CD14-positive monocyte (primary cell): ENCODE data around the gene MLLT3. TPM values are rescaled to one million over a fixed set of nuclear protein-coding genes. Genes with fewer than 3 reads are reported as not detected.

Source experiments
- DNase-seq, 3 donors: peaks; one replicate each; pipeline ENCODE4 v3.0.0-alpha.2; 2011 to 2022
- H2AFZ ChIP-seq: 2 replicates; pipeline ENCODE4 v1.6.0; 2012; ENCODE audit warnings: mild to moderate bottlenecking, low read depth, low read length, inconsistent platforms; ENCODE audit not compliant: insufficient read depth, poor library complexity, severe bottlenecking
- H3K27ac ChIP-seq, 2 donors: 1 replicate in 1 of 2; 2 replicates in 1 of 2; pipeline ENCODE4 v1.5.1; 2012 to 2013; ENCODE audit warnings: low read length in 2 of 2, control low read depth in 1 of 2, inconsistent platforms in 1 of 2, low read depth in 1 of 2, mild to moderate bottlenecking in 1 of 2
- H3K27me3 ChIP-seq, 2 donors: one replicate each; pipeline versions ENCODE4 v1.6.0 to v1.6.1; 2011 to 2013; ENCODE audit warnings: low read length in 2 of 2; ENCODE audit not compliant: control insufficient read depth in 2 of 2, insufficient read depth in 2 of 2
- H3K36me3 ChIP-seq, 2 donors: replicated peaks in 1 of 2; 1 replicate in 1 of 2; 2 replicates in 1 of 2; pipeline versions ENCODE4 v1.5.1 to v1.6.1; 2012 to 2013; ENCODE audit warnings: low read length in 2 of 2, control low read depth in 1 of 2, inconsistent platforms in 1 of 2, mild to moderate bottlenecking in 1 of 2; ENCODE audit not compliant: insufficient read depth in 2 of 2, control insufficient read depth in 1 of 2
- H3K4me1 ChIP-seq, 2 donors: 1 replicate in 1 of 2; 2 replicates in 1 of 2; pipeline versions ENCODE4 v1.5.1 to v1.6.1; 2012 to 2013; ENCODE audit warnings: low read length in 2 of 2, control low read depth in 1 of 2, inconsistent platforms in 1 of 2, mild to moderate bottlenecking in 1 of 2, moderate library complexity in 1 of 2; ENCODE audit not compliant: insufficient read depth in 2 of 2, control insufficient read depth in 1 of 2
- H3K4me2 ChIP-seq: replicated peaks from 2 replicates; pipeline ENCODE3; 2012; ENCODE audit warnings: low read length, moderate library complexity, mild to moderate bottlenecking; ENCODE audit not compliant: poor library complexity, severe bottlenecking; ENCODE audit errors: extremely low read depth
- H3K4me3 ChIP-seq, 3 experiments: fragments of 200-600 bp in 1 of 3; sonication (generic) in 1 of 3; replicated peaks in 1 of 3; 1 replicate in 2 of 3; 2 replicates in 1 of 3; pipeline ENCODE4 v1.5.1; 2011 to 2013; ENCODE audit warnings: low read length in 3 of 3, mild to moderate bottlenecking in 3 of 3, control low read depth in 2 of 3, low read depth in 2 of 3, inconsistent platforms in 1 of 3, moderate library complexity in 1 of 3
- H3K79me2 ChIP-seq: 2 replicates; pipeline ENCODE4 v1.6.0; 2012; ENCODE audit warnings: mild to moderate bottlenecking, control low read depth, inconsistent platforms, low read length, moderate library complexity; ENCODE audit not compliant: insufficient read depth
- H3K9ac ChIP-seq: 2 replicates; pipeline ENCODE4 v1.6.0; 2017; ENCODE audit warnings: low read length, mild to moderate bottlenecking; ENCODE audit not compliant: insufficient read depth, poor library complexity, severe bottlenecking
- H3K9me3 ChIP-seq, 2 donors: replicated peaks in 1 of 2; 1 replicate in 1 of 2; 2 replicates in 1 of 2; pipeline versions ENCODE4 v1.5.1 to v1.6.1; 2012 to 2013; ENCODE audit warnings: low read length in 2 of 2, control low read depth in 1 of 2; ENCODE audit not compliant: control insufficient read depth in 1 of 2, insufficient read depth in 1 of 2
- H4K20me1 ChIP-seq: 2 replicates; pipeline ENCODE4 v1.6.0; 2012; ENCODE audit warnings: mild to moderate bottlenecking, low read length, control low read depth, moderate library complexity; ENCODE audit not compliant: insufficient read depth
- H3K27ac Mint-ChIP-seq, 7 donors: one replicate each; pipeline ENCODE4 v1.8.0; 2020; ENCODE audit warnings: mild to moderate bottlenecking in 7 of 7, mixed read lengths in 7 of 7, moderate library complexity in 6 of 7, inconsistent platforms in 2 of 7
- H3K27me3 Mint-ChIP-seq, 3 donors: one replicate each; pipeline ENCODE4 v1.8.0; 2021 to 2022; ENCODE audit warnings: low read depth in 3 of 3, mild to moderate bottlenecking in 3 of 3, mixed read lengths in 3 of 3, moderate library complexity in 3 of 3, inconsistent platforms in 1 of 3
- H3K36me3 Mint-ChIP-seq, 2 donors: one replicate each; pipeline ENCODE4 v1.8.0; 2020; ENCODE audit warnings: mixed read lengths in 2 of 2, inconsistent platforms in 1 of 2, mild to moderate bottlenecking in 1 of 2
- H3K4me1 Mint-ChIP-seq: one replicate; pipeline ENCODE4 v1.8.0; 2020; ENCODE audit warnings: mild to moderate bottlenecking, mixed read lengths
- H3K4me3 Mint-ChIP-seq, 2 donors: one replicate each; pipeline ENCODE4 v1.8.0; 2020; ENCODE audit warnings: mild to moderate bottlenecking in 2 of 2, mixed read lengths in 2 of 2, moderate library complexity in 1 of 2
- H3K9me3 Mint-ChIP-seq, 7 donors: one replicate each; pipeline ENCODE4 v1.8.0; 2020 to 2022; ENCODE audit warnings: mixed read lengths in 7 of 7, mild to moderate bottlenecking in 6 of 7, moderate library complexity in 6 of 7, inconsistent platforms in 2 of 7
- WGBS: methylation state at CpG from one replicate; pipeline ENCODE4 v1.1.5; 2013; ENCODE audit warnings: missing lambda C conversion rate; ENCODE audit not compliant: insufficient coverage; 5-methylcytosine and 5-hydroxymethylcytosine counted together
- intact Hi-C, 2 donors: fragments of 100-400 bp; cut with micrococcal nuclease; formaldehyde crosslinking; loops; one replicate each; pipeline versions ENCODE4 v1.15.0 to v1.15.1; 2023
- polyA plus RNA-seq, 3 donors: library from polyadenylated mRNA; depleted of rRNA in 1 of 3; unstranded in 2 of 3; stranded (reverse) in 1 of 3; fragments of 300-500 nt in 2 of 3; fragments of >200 nt in 1 of 3; fragmentation: Illumina TruSeq in 2 of 3; gene quantifications; 1 replicate in 2 of 3; 2 replicates in 1 of 3; pipeline ENCODE4 v1.2.3, GENCODE V29; 2012 to 2021
- TF ChIP-seq, protein P1 (sequence below): fragments of 200-600 bp; IDR thresholded peaks from one replicate; pipeline ENCODE4 v1.8.0; 2022; ENCODE audit warnings: antibody characterized with exemption, mild to moderate bottlenecking

Gene MLLT3
- polyA plus RNA-seq, 3 donors, result 0.81 to 2.3 (median 1.5) TPM

DNA sequence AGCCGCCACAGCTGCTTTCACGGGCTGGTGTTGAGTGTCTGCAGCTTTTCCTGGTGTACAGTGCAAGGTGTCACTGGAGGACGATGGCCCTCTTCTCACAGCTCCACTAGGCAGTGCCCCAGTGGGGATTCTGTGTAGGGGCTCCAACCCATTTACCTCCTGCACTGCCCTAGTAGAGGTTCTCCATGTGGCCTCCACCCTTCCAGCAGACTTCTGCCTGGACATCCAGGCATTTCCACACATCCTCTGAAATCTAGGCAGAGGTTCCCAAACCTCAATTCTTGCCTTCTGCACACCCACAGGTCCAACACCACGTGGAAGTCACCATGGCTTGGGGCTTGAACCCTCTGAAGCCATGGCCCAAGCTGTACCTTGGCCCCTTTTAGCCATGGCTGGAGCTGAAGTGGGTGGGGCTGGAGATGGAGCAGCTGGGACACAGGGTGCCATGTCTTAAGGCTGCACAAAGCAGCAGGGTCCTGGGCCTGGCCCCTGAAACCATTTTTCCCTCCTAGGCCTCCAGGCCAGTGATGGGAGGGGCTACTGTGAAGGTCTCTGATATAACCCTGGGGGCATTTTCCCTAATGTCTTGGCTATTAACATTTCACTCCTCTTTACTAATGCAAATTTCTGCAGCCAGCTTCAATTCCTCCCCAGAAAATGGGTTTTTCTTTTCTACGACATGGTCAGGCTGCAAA, 82.0 kb downstream of the MLLT3 start:
- peaks cover 14 to 16% of the 10 kb centered on the region in 2 donors for H3K9me3 ChIP-seq
- H3K27ac ChIP-seq, result no peak overlapping the region
- TF ChIP-seq, protein P1, sequence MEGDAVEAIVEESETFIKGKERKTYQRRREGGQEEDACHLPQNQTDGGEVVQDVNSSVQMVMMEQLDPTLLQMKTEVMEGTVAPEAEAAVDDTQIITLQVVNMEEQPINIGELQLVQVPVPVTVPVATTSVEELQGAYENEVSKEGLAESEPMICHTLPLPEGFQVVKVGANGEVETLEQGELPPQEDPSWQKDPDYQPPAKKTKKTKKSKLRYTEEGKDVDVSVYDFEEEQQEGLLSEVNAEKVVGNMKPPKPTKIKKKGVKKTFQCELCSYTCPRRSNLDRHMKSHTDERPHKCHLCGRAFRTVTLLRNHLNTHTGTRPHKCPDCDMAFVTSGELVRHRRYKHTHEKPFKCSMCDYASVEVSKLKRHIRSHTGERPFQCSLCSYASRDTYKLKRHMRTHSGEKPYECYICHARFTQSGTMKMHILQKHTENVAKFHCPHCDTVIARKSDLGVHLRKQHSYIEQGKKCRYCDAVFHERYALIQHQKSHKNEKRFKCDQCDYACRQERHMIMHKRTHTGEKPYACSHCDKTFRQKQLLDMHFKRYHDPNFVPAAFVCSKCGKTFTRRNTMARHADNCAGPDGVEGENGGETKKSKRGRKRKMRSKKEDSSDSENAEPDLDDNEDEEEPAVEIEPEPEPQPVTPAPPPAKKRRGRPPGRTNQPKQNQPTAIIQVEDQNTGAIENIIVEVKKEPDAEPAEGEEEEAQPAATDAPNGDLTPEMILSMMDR, result no peak
- WGBS, result no CpG with 5 or more reads among the region's 5 CpGs
- peaks cover 2 to 6% of the 10 kb centered on the region in 2 donors for H3K36me3 Mint-ChIP-seq
- peaks cover 22 to 29% (median 26%) of the 10 kb centered on the region in 7 donors for H3K9me3 Mint-ChIP-seq
- H3K4me1 ChIP-seq, result no peaks in the 10 kb centered on the region
- no peak overlapping the region for H3K4me3 Mint-ChIP-seq
- no peak overlapping the region for H2AFZ ChIP-seq
- no peak overlapping the region for H3K9ac ChIP-seq
- no peaks in the 10 kb centered on the region for H3K36me3 ChIP-seq
- no peak for DNase-seq
- H3K4me3 ChIP-seq, result no peak overlapping the region
- intact Hi-C loops, result no loop called here
- H3K27ac Mint-ChIP-seq, result no peak overlapping the region
- H3K27me3 ChIP-seq, result no peaks in the 10 kb centered on the region
- no peaks in the 10 kb centered on the region for H3K79me2 ChIP-seq
- H3K4me2 ChIP-seq, result no peak overlapping the region
- no peaks in the 10 kb centered on the region for H3K27me3 Mint-ChIP-seq
- no peaks in the 10 kb centered on the region for H4K20me1 ChIP-seq
- no peaks in the 10 kb centered on the region for H3K4me1 Mint-ChIP-seq

GRCh38 chr9:20538956-20539355, 83.3 kb downstream of the MLLT3 start:
- Histone ChIP-seq H2AFZ (no peak overlapping the region), H3K27me3 (no peaks in the 10 kb centered on the region), H4K20me1 (no peaks in the 10 kb centered on the region), H3K9me3 (peaks cover 14 to 16% of the 10 kb centered on the region in 2 donors), H3K79me2 (no peaks in the 10 kb centered on the region), H3K27ac (no peak overlapping the region), H3K4me1 (no peaks in the 10 kb centered on the region), H3K36me3 (no peaks in the 10 kb centered on the region), H3K4me3 (no peak overlapping the region), H3K4me2 (no peak overlapping the region), H3K9ac (no peak overlapping the region)
- Mint-ChIP-seq H3K27ac (no peak overlapping the region), H3K4me1 (no peaks in the 10 kb centered on the region), H3K4me3 (no peak overlapping the region), H3K36me3 (peaks cover 2 to 6% of the 10 kb centered on the region in 2 donors), H3K9me3 (peaks cover 22 to 29% (median 26%) of the 10 kb centered on the region in 7 donors), H3K27me3 (no peaks in the 10 kb centered on the region)
- no CpG with 5 or more reads among the region's 1 CpG for WGBS
- TF ChIP-seq, protein P1, result no peak
- no peak for DNase-seq
- intact Hi-C loops, result no loop called here
